ENCODE data around the gene PHF13. TPM values are rescaled to one million over a fixed set of nuclear protein-coding genes. Genes with fewer than 3 reads are reported as not detected.

The PHF13 gene
- total and polyA plus RNA-seq, 10 of the 15 experiments (the other 5 are each of a cell fraction or from before 2014, with no cell fraction given) = 0.87 to 15.4 (median 5.1) TPM

GRCh38 chr1:6592865-6593593 lies 20.5 kb upstream of the PHF13 start (continued):
- TF ChIP-seq SMARCA5 (IDR thresholded peaks at IDR 0.05) (no peak), ZNF274 (IDR thresholded peaks at IDR 0.05; ENCODE audit: insufficient read depth, insufficient read length) (no peak), ZNF622 (IDR thresholded peaks at IDR 0.05) (no peak)

DNA sequence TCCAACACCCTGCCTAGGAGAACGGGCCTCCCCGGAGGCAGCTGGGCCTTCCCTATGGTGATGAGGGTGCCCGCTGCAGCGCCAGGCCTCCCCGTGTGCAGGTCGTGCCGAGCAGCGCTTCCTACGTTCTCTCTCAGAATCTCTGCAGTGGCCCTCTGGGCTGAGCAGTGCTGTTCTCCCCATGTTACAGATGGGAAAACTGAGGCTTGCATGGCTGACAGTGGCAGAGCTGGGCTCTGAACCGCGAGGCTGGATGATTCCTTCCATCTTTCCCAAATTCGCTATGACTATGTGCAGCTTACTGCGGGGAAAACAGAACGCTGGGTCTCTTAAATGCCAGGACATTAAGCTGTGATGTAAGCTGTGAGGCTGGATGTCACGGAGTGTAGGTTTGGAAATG lies 19.7 kb upstream of the PHF13 start:
- Histone ChIP-seq H4K20me1 (ENCODE audit: control insufficient read depth, insufficient read depth) (no peaks in the 10 kb centered on the region), H3K4me2 (ENCODE audit: control insufficient read depth, insufficient read depth) (no peak overlapping the region), H3K36me3 (ENCODE audit: control insufficient read depth in 2 of 2, insufficient read depth in 2 of 2, low read length in 1 of 2) (peaks cover 13 to 31% of the 10 kb centered on the region in 2 experiments), H3K9me3 (replicated peaks; ENCODE audit: control insufficient read depth, insufficient read depth, low read length) (no peaks in the 10 kb centered on the region), H3K27me3 (replicated peaks in 1 of 2; ENCODE audit: control insufficient read depth in 2 of 2, insufficient read depth in 2 of 2, low read length in 1 of 2) (no peaks in the 10 kb centered on the region), H3K79me2 (ENCODE audit: control insufficient read depth, insufficient read depth, low read length) (peaks cover under 1% of the 10 kb centered on the region), H3K4me1 (ENCODE audit: control insufficient read depth, insufficient read depth, low read length) (0 out of 2 replicates have a peak, but pooled peaks cover under 1% of the 10 kb centered on the region), H3K4me3 (no peak overlapping the region), H2AFZ (ENCODE audit: control insufficient read depth, low read depth, low read length) (no peak overlapping the region), H3K27ac (ENCODE audit: control insufficient read depth, insufficient read depth) (no peak overlapping the region), H3K9ac (ENCODE audit: control insufficient read depth, insufficient read depth, low read length) (no peak overlapping the region)
- 96% methylated on average over 12 of the region's 15 CpGs for WGBS (ENCODE audit: insufficient coverage, insufficient replicate concordance, low lambda C conversion rate, missing lambda C conversion rate)
- in situ Hi-C loops (cut with MboI) (no loop called here), intact Hi-C loops (cut with micrococcal nuclease; ENCODE audit: unreplicated experiment) (no loop called here)
- FAIRE-seq (no peak), ATAC-seq (no peak), DNase-seq (ENCODE audit: low read depth, low spot score) (no peak)
- no TSS peak for BruUV-seq (replicated peaks)
- ChIA-PET POLR2A (no interaction called here), RAD21 (ENCODE audit: unreplicated experiment) (no interaction called here), SMC1A (ENCODE audit: uncharacterized antibody, unreplicated experiment) (no interaction called here), CTCF (no interaction called here)
- TF ChIP-seq, protein P1, sequence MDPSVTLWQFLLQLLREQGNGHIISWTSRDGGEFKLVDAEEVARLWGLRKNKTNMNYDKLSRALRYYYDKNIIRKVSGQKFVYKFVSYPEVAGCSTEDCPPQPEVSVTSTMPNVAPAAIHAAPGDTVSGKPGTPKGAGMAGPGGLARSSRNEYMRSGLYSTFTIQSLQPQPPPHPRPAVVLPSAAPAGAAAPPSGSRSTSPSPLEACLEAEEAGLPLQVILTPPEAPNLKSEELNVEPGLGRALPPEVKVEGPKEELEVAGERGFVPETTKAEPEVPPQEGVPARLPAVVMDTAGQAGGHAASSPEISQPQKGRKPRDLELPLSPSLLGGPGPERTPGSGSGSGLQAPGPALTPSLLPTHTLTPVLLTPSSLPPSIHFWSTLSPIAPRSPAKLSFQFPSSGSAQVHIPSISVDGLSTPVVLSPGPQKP (IDR thresholded peaks at IDR 0.05; ENCODE audit: low read depth, low read length) = no peak
- TF ChIP-seq IKZF2 (IDR thresholded peaks at IDR 0.05) = no peak
- TF ChIP-seq CREB1 (IDR thresholded peaks at IDR 0.05; ENCODE audit: low read depth) = no peak
- TF ChIP-seq, protein P2, sequence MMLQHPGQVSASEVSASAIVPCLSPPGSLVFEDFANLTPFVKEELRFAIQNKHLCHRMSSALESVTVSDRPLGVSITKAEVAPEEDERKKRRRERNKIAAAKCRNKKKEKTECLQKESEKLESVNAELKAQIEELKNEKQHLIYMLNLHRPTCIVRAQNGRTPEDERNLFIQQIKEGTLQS (IDR thresholded peaks at IDR 0.05; ENCODE audit: borderline replicate concordance, extremely low read depth, low read depth, low read length) = no peak
- no peak for TF ChIP-seq SREBF1 (IDR thresholded peaks at IDR 0.05; ENCODE audit: low read length)
- TF ChIP-seq STAT1 (conservative IDR thresholded peaks at IDR 0.05) = no peak
- no peak for TF ChIP-seq BRCA1 (IDR thresholded peaks at IDR 0.05; ENCODE audit: low read depth, low read length)
- no peak for TF ChIP-seq SIN3A (IDR thresholded peaks at IDR 0.05; ENCODE audit: low read depth, low read length)
- no peak for TF ChIP-seq BACH1 (IDR thresholded peaks at IDR 0.05; ENCODE audit: borderline replicate concordance)
- TF ChIP-seq PRDM15 (CRISPR knock-in tag; IDR thresholded peaks at IDR 0.05) = no peak
- no peak for TF ChIP-seq CHD1 (IDR thresholded peaks at IDR 0.05; ENCODE audit: low read depth, low read length)
- TF ChIP-seq NBN (IDR thresholded peaks at IDR 0.05) = no peak
- TF ChIP-seq E2F4 (IDR thresholded peaks at IDR 0.05; ENCODE audit: low read depth, low read length) = no peak
- TF ChIP-seq RBBP5 (conservative IDR thresholded peaks at IDR 0.05) = no peak
- no peak for TF ChIP-seq POU2F2 (IDR thresholded peaks at IDR 0.05; ENCODE audit: borderline replicate concordance, low read depth, low read length)
- no peak for TF ChIP-seq MYB (IDR thresholded peaks at IDR 0.05; ENCODE audit: borderline replicate concordance, low read depth, low read length)
- no peak for TF ChIP-seq ZBED1 (IDR thresholded peaks at IDR 0.05; ENCODE audit: borderline replicate concordance)
